BE2C (cell line): Measurements from ENCODE around the gene PRKCH.

Experiments used
- DNase-seq: peaks from one replicate; pipeline ENCODE4 v3.0.0-alpha.2; 2020
- H3K27me3 ChIP-seq: fragments of 250-450 bp; sonication (Bioruptor Pico); 2 replicates; pipeline ENCODE4 v1.5.1; 2020; ENCODE audit warnings: mild to moderate bottlenecking
- H3K36me3 ChIP-seq: fragments of 250-450 bp; sonication (Bioruptor Pico); 2 replicates; pipeline ENCODE4 v1.5.1; 2020; ENCODE audit warnings: mild to moderate bottlenecking
- H3K4me1 ChIP-seq: fragments of 250-450 bp; sonication (Bioruptor Pico); 2 replicates; pipeline ENCODE4 v1.5.1; 2020
- H3K4me3 ChIP-seq: 2 replicates; pipeline ENCODE4 v1.5.1; 2011; ENCODE audit warnings: low read depth, low read length
- H3K9me3 ChIP-seq: fragments of 250-450 bp; sonication (Bioruptor Pico); 2 replicates; pipeline ENCODE4 v1.5.1; 2020
- CTCF ChIP-seq: IDR thresholded peaks from 2 replicates; pipeline ENCODE4 v1.5.1; 2012; ENCODE audit warnings: mild to moderate bottlenecking, low read depth, low read length

PRKCH gene

GRCh38 chr14:61426048-61426447, 104.7 kb downstream of the PRKCH start:
- Histone ChIP-seq H3K4me1 (no peaks in the 10 kb centered on the region), H3K36me3 (no peaks in the 10 kb centered on the region), H3K4me3 (no peak overlapping the region), H3K27me3 (peaks cover 6% of the 10 kb centered on the region), H3K9me3 (no peaks in the 10 kb centered on the region)
- no peak for DNase-seq
- no peak for TF ChIP-seq CTCF

DNA sequence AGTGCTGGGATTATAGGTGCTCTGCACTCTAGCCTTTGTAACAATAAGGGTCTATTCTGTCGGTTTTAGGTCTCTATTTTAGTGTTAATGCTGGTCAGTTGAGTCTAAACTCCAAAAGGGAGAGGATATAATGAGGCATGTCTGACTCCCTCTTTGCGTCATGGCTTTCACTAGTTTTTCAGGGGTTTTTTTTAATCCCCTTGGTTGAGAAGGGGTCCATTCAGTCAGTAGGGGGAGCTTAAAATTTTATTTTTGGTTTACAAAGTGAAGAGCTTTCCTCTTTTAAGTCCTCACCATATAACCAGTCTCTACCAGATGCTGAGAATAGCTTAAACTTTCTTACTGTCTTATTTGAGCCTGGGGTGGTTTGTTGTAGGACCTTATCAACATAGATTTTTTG, 106.9 kb downstream of the PRKCH start:
- Histone ChIP-seq H3K4me3 (no peak overlapping the region), H3K36me3 (no peaks in the 10 kb centered on the region), H3K27me3 (peaks cover 12% of the 10 kb centered on the region), H3K9me3 (no peaks in the 10 kb centered on the region), H3K4me1 (no peaks in the 10 kb centered on the region)
- no peak for TF ChIP-seq CTCF
- DNase-seq, result no peak

GRCh38 chr14:61429316-61429715, 107.9 kb downstream of the PRKCH start:
- Histone ChIP-seq H3K27me3 (peaks cover 20% of the 10 kb centered on the region), H3K36me3 (no peaks in the 10 kb centered on the region), H3K4me1 (no peaks in the 10 kb centered on the region), H3K9me3 (no peaks in the 10 kb centered on the region), H3K4me3 (no peak overlapping the region)
- DNase-seq, result no peak
- no peak for TF ChIP-seq CTCF

- DNase-seq, result no peak
- Histone ChIP-seq H3K4me3 (no peak overlapping the region), H3K4me1 (no peaks in the 10 kb centered on the region), H3K27me3 (peaks cover 20% of the 10 kb centered on the region), H3K36me3 (no peaks in the 10 kb centered on the region), H3K9me3 (no peaks in the 10 kb centered on the region)
- TF ChIP-seq CTCF, result no peak
Measured at GRCh38 chr14:61430066-61430757, 108.8 kb downstream of the PRKCH start.

DNA sequence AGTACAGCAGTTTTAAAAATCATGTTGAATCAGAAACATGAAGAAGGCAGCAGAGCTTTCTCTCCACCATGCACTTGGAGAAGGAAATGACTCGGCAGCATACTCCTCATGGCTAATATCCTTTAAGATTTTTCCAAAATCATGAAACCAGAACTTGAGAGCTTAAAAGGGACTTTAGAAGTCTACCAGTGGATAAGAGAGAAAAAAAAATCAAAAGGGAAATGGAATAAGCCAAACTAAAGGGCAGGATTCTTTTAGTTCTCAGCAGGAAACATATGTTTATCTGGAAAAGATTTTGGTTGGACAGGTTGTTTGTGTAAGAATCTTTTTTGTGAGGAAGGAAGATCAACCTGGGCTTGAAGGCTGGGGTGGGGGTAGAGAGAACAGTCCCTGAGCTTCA, 111.8 kb downstream of the PRKCH start:
- TF ChIP-seq CTCF, result no peak
- DNase-seq, result no peak
- no peaks in the 10 kb centered on the region for H3K36me3 ChIP-seq
- H3K4me3 ChIP-seq, result no peak overlapping the region
- no peaks in the 10 kb centered on the region for H3K9me3 ChIP-seq
- H3K4me1 ChIP-seq, result no peaks in the 10 kb centered on the region
- H3K27me3 ChIP-seq, result peaks cover 24% of the 10 kb centered on the region

GRCh38 chr14:61433828-61434227, 112.4 kb downstream of the PRKCH start:
- Histone ChIP-seq H3K36me3 (no peaks in the 10 kb centered on the region), H3K9me3 (no peaks in the 10 kb centered on the region), H3K27me3 (peaks cover 24% of the 10 kb centered on the region), H3K4me3 (no peak overlapping the region), H3K4me1 (no peaks in the 10 kb centered on the region)
- DNase-seq, result no peak
- TF ChIP-seq CTCF, result no peak
